Fibroblast of gingiva (primary cell): ENCODE data around the gene THSD7A.

Experiments used
- DNase-seq: peaks from one replicate; pipeline ENCODE4 v3.0.0-alpha.2; 2011; ENCODE audit warnings: low read depth

Gene THSD7A

DNA sequence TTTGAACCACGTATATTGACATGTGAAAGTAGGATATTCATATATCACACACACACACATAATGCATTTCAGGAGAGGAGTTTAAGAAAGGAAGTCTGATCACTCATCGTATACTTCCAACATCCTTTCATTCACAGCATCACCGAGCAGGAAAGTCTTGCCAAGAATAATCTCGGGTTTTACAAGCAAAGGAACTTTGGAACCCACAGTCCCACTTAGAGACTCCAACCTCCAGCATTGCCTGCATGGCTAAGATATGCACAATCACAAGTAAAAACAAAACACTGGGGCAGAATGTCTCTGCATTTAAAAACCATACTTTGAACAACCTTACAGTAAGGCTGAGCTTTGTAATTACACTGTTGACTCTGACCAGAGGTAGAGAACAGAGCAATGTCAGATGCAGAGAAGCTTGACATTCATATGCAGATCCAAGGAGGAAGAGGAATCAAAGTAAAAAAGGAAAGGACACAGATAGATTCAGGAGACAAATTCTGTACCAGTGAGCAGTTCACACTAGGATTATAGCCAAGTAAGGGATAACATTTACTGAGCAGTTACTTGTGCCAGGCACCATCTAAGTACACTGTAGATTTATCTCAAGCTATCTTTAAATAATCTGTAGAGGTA is 14.8 kb downstream of the THSD7A start:
- DNase-seq = no peak

GRCh38 chr7:11811709-11812108 is 20.3 kb downstream of the THSD7A start:
- no peak for DNase-seq

- no peak for DNase-seq
Measured at GRCh38 chr7:11810043-11810625, 21.9 kb downstream of the THSD7A start.

DNA sequence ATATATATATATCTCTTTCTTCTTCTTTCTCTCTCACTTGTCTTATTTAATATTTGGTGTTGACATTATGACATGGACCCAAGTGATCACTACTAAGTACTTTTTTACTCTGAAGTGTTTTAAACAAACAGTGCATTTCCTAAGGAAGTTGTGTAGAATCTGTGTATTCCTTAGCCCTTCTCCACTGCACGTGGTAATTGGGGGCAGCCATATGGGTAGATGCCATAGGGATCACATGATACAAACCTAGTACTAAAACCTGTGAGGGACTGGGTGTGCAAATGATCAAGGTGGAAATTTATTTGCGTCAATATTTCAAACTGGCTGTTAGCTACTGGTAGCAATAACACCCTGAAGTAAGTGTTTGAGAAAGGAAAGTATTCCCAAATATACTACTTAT is 25.0 kb downstream of the THSD7A start:
- no peak for DNase-seq

DNA sequence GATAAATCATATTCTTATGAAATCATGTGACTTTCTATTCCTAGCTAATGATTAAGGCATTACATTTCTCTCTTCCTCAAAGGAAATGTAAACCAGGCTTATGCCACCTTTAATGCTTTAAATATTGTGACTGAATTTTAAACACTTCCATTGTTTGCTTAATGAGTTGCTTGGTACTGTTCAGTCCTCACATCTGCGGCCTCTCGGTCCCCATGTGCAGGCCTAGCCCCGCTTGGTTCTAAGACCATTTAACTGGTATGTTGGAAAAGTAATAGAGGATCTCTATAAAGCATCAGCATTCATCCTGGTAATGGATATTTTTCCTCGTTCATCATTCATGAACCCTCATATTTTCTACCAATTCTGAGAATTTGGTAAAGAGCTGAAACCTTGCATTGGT is 27.4 kb downstream of the THSD7A start:
- no peak for DNase-seq

DNA sequence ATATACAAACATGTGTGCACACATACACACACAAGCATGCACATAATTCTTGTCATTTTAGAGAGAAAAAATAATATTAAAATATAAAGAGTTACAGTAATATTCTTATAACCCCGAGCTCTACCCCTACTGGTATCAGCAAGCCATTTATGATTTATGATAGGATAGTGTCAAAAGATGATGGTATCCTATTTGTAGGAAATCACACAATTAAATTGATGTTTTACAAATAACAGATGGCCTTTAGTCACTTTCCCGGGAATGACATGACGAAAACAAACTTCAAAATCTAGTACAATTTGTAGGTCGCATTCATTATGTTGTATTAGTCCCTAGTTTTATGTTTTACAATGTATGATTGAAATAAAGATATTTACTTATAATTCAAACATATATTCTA is 36.8 kb downstream of the THSD7A start:
- no peak for DNase-seq

GRCh38 chr7:11792166-11792565 is 39.8 kb downstream of the THSD7A start:
- no peak for DNase-seq

GRCh38 chr7:11788568-11788967 is 43.4 kb downstream of the THSD7A start:
- DNase-seq = no peak

DNA sequence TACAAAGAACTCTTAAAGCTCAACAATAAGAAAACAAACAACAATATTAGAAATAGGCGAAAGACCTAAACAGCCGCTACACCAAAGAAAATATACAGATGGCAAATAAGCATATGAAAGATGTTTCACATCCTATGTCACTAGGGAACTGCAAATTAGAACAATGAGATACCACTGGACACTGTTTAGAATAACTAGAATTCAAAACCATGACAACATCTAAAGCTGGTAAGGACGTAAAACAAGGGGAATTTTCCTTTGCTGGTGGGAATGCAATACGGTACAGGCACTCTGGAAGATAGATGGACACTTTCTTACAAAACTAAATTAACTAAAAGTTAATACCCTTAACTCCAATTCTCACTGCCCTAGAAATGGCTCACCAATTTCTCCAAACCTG is 44.5 kb downstream of the THSD7A start:
- DNase-seq = no peak

- no peak for DNase-seq
Measured at GRCh38 chr7:11786186-11786585, 45.8 kb downstream of the THSD7A start.

GRCh38 chr7:11784769-11785536 is 47.0 kb downstream of the THSD7A start:
- no peak for DNase-seq

GRCh38 chr7:11779864-11780674 is 51.9 kb downstream of the THSD7A start:
- DNase-seq = no peak

- no peak for DNase-seq
Measured at GRCh38 chr7:11776039-11776438, 56.0 kb downstream of the THSD7A start.

DNA sequence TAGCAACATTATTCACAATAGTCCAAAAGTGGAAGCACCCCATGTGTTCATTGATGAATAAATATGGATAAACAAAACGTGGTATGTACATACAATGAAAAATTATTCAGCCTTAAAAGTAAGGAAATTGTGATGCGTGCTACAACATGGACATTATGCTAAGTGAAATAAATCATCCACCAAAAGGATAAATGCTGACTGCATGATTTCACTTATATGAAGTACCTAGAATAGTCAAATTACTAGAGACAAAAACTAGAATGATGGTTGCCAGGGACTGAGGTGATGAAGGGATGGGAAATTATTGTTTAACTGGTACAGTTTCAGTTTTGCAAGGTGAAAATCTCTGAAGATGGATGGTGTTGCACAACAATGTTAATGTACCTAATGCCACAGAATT is 56.6 kb downstream of the THSD7A start:
- no peak for DNase-seq

DNA sequence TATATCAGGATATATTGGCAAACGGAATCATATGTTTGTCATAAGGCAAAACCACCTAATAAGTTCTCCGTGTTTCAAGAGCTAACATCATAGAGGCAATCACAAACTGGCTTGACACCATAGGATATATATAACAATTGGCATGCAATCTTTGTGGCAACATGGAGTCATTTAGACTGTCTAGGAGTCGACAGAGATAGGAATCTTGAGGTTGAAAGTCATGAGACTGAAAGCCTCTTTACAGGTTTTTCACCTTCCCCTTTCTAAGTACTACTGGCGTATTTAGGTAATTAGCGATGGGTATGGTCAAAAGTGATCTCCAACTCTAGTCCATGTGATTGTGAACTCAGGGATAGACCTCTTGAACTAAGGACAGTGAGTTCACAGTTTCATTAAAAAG is 63.7 kb downstream of the THSD7A start:
- DNase-seq = no peak

- no peak for DNase-seq
Measured at GRCh38 chr7:11767148-11767547, 64.8 kb downstream of the THSD7A start.

DNA sequence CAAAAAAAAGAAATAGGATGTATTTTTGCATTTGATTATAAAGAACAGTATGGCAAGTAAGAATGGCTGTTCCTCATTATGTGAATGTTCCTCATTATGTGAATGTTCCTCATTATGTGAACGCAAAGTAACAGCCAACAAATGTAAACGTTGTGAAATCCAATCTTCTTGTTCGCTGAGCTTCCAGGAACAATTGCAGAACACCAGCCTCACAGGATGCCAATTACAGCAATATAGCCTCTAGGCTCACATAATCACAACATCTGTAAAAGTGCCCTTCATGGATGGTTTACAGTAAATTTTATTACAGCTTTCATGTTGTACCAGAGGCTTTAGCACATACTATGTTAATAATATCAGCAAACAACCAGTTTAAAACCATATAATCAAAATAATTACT is 71.6 kb downstream of the THSD7A start:
- peak; percentile 95 for DNase-seq

- peak; percentile 43 for DNase-seq
Measured at GRCh38 chr7:11758627-11759111, 73.3 kb downstream of the THSD7A start.

DNA sequence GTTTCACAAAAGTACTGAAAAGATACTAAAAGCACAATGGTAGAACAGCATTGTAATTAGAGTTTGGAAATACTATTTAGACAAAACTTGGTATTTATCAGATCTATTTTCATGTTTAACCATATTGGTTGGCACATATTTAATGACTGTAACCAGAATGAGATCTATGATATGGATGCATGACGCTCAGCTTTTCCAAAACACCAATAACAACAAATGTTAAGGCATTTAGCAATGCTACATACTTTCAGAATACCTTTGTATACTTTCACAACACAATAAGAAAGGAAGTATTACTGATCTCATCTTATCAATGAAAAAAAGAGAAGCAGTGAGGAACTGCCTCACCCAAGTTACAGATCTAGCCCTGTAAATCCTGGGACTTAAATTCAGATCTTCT is 74.8 kb downstream of the THSD7A start:
- no peak for DNase-seq

- no peak for DNase-seq
Measured at GRCh38 chr7:11754933-11755332, 77.1 kb downstream of the THSD7A start.

DNA sequence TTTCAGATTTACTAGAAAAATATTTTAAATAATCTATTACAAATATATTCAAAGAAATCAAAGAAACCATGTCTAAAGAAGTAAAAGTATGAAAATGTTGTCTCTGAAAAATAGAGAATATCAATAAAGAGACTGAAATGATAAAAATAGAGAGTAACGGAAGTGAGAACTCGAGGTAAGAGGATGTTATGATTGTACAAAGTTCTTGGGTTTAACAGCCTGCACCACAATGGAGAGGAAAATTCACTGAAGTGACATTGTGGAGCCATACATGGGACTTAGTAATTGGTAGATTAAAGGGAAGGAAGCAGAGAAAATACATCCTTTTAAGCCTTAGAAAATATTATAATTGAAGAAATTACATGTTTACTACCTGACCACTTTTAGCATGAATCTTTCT is 77.9 kb downstream of the THSD7A start:
- DNase-seq = no peak

GRCh38 chr7:11753433-11753832 is 78.6 kb downstream of the THSD7A start:
- no peak for DNase-seq
